H1 (cell line): Measurements from ENCODE around the gene TYK2. TPM values are rescaled to one million over a fixed set of nuclear protein-coding genes. Genes with fewer than 3 reads are reported as not detected.
"Not testable (repeated sequence)": the region's sequence is repeated elsewhere in the genome, so short reads cannot be mapped to it uniquely, and the experiment has no call there.

Experiments
- CTCF ChIA-PET: fragments of 300-600 bp; sonication (Branson Sonifier 250); formaldehyde crosslinking; loops from one replicate; lab custom pipeline; 2021; ENCODE audit not compliant: partially characterized antibody; lab: Charles Lee
- POLR2A ChIA-PET: fragments of 300-600 bp; sonication (Branson Sonifier 250); formaldehyde crosslinking; loops from one replicate; lab custom pipeline; 2021; ENCODE audit warnings: inconsistent platforms; ENCODE audit not compliant: partially characterized antibody; lab: Charles Lee
- DNase-seq, 2 experiments: peaks; one replicate each; pipeline versions ENCODE4 v3.0.0 to v3.0.0-alpha.2; 2010 to 2022; ENCODE audit warnings: low spot score in 2 of 2, low read depth in 1 of 2, mixed read lengths in 1 of 2
- FAIRE-seq: peaks from 2 replicates; lab custom pipeline; 2011; peaks lifted over from hg19 to GRCh38; lab: Jason Lieb, UNC
- H2AFZ ChIP-seq: 2 replicates; pipeline ENCODE4 v1.8.1; 2012; ENCODE audit warnings: low read length, inconsistent platforms
- H2AK5ac ChIP-seq: 2 replicates; pipeline ENCODE4 v1.6.1; 2013; ENCODE audit warnings: low read depth, low read length
- H2BK120ac ChIP-seq: replicated peaks from 2 replicates; pipeline ENCODE3; 2013; ENCODE audit warnings: low read depth, low read length, inconsistent platforms
- H2BK12ac ChIP-seq: 2 replicates; pipeline ENCODE4 v1.6.1; 2013; ENCODE audit warnings: low read depth, low read length
- H2BK15ac ChIP-seq: 2 replicates; pipeline ENCODE4 v1.6.1; 2013; ENCODE audit warnings: low read length
- H2BK20ac ChIP-seq: 2 replicates; pipeline ENCODE4 v1.6.1; 2013; ENCODE audit warnings: low read length
- H2BK5ac ChIP-seq: 2 replicates; pipeline ENCODE4 v1.6.1; 2013; ENCODE audit warnings: low read depth, low read length
- H3K14ac ChIP-seq: 2 replicates; pipeline ENCODE4 v1.6.1; 2013; ENCODE audit warnings: inconsistent platforms; ENCODE audit not compliant: insufficient read length
- H3K18ac ChIP-seq: 2 replicates; pipeline ENCODE4 v1.6.1; 2013; ENCODE audit warnings: low read length; ENCODE audit errors: extremely low read depth
- H3K23ac ChIP-seq: 2 replicates; pipeline ENCODE4 v1.6.1; 2013; ENCODE audit warnings: inconsistent platforms; ENCODE audit not compliant: insufficient read length
- H3K23me2 ChIP-seq: 2 replicates; pipeline ENCODE4 v1.6.1; 2013; ENCODE audit warnings: low read depth, low read length
- H3K27ac ChIP-seq: 2 replicates; pipeline ENCODE4 v1.6.1; 2011; ENCODE audit warnings: low read depth, low read length, inconsistent platforms
- H3K27me3 ChIP-seq, 4 experiments: replicated peaks in 1 of 4; 1 replicate in 1 of 4; 2 replicates in 3 of 4; pipeline versions ENCODE4 v1.6.1 to v1.8.1; 2011 to 2013; ENCODE audit warnings: low read length in 3 of 4, mild to moderate bottlenecking in 3 of 4, inconsistent platforms in 2 of 4, mixed read lengths in 2 of 4, moderate library complexity in 1 of 4; ENCODE audit not compliant: control insufficient read depth in 3 of 4, insufficient read depth in 3 of 4; ENCODE audit errors: extremely low read depth in 1 of 4
- H3K36me3 ChIP-seq, 4 experiments: 2 replicates each; pipeline versions ENCODE4 v1.6.1 to v1.8.1; 2011 to 2013; ENCODE audit warnings: mild to moderate bottlenecking in 4 of 4, low read length in 3 of 4, moderate library complexity in 2 of 4, control low read depth in 1 of 4, inconsistent platforms in 1 of 4; ENCODE audit not compliant: insufficient read depth in 4 of 4, control insufficient read depth in 2 of 4
- H3K4ac ChIP-seq: replicated peaks from 2 replicates; pipeline ENCODE3; 2013; ENCODE audit warnings: low read length, low read depth, mixed read lengths, inconsistent platforms; ENCODE audit not compliant: insufficient read length
- H3K4me1 ChIP-seq, 4 experiments: replicated peaks in 1 of 4; 1 replicate in 1 of 4; 2 replicates in 3 of 4; pipeline versions ENCODE4 v1.6.1 to v1.8.1; 2011 to 2013; ENCODE audit warnings: low read length in 3 of 4, inconsistent platforms in 2 of 4, mixed read lengths in 1 of 4; ENCODE audit not compliant: insufficient read depth in 4 of 4, control insufficient read depth in 3 of 4
- H3K4me2 ChIP-seq, 2 experiments: 2 replicates each; pipeline versions ENCODE4 v1.6.1 to v1.8.1; 2011 to 2013; ENCODE audit warnings: low read depth in 2 of 2, low read length in 2 of 2, control low read depth in 1 of 2, inconsistent platforms in 1 of 2, mild to moderate bottlenecking in 1 of 2; ENCODE audit not compliant: insufficient read depth in 1 of 2
- H3K4me3 ChIP-seq, 4 experiments: fragments of 200-600, 300-600 bp in 1 of 4; sonication (generic), shearing (Covaris generic), sonication (Bioruptor Twin) in 1 of 4; 2 replicates each; pipeline versions ENCODE4 v1.5.1 to v1.8.1; 2011 to 2016; ENCODE audit warnings: low read length in 4 of 4, low read depth in 3 of 4, control low read depth in 2 of 4, inconsistent platforms in 2 of 4, mild to moderate bottlenecking in 2 of 4, mixed read lengths in 1 of 4, moderate library complexity in 1 of 4; ENCODE audit not compliant: insufficient read depth in 2 of 4; ENCODE audit errors: extremely low read depth in 1 of 4
- H3K56ac ChIP-seq: replicated peaks from 2 replicates; pipeline ENCODE3; 2013; ENCODE audit warnings: low read depth, mild to moderate bottlenecking, mixed read lengths, low read length, inconsistent platforms; ENCODE audit not compliant: insufficient read length
- H3K79me1 ChIP-seq: 2 replicates; pipeline ENCODE4 v1.6.1; 2013; ENCODE audit warnings: low read depth, low read length, control low read depth
- H3K79me2 ChIP-seq, 2 experiments: 2 replicates each; pipeline versions ENCODE4 v1.6.1 to v1.8.1; 2012 to 2013; ENCODE audit warnings: low read length in 2 of 2, mild to moderate bottlenecking in 2 of 2, inconsistent platforms in 1 of 2; ENCODE audit not compliant: insufficient read depth in 2 of 2, control insufficient read depth in 1 of 2
- H3K9ac ChIP-seq, 4 experiments: replicated peaks in 1 of 4; 1 replicate in 1 of 4; 2 replicates in 3 of 4; pipeline versions ENCODE4 v1.6.1 to v1.8.1; 2011 to 2013; ENCODE audit warnings: low read depth in 3 of 4, low read length in 3 of 4, control low read depth in 2 of 4, mild to moderate bottlenecking in 2 of 4, moderate library complexity in 2 of 4, inconsistent platforms in 1 of 4; ENCODE audit errors: extremely low read depth in 1 of 4
- H3K9me3 ChIP-seq, 2 experiments: 2 replicates each; pipeline versions ENCODE4 v1.6.1 to v1.8.1; 2012 to 2013; ENCODE audit warnings: mild to moderate bottlenecking in 2 of 2, moderate library complexity in 2 of 2, control low read depth in 1 of 2, inconsistent platforms in 1 of 2, low read depth in 1 of 2, low read length in 1 of 2, mixed read lengths in 1 of 2; ENCODE audit not compliant: insufficient read depth in 2 of 2
- H4K20me1 ChIP-seq, 2 experiments: replicated peaks in 1 of 2; 2 replicates each; pipeline versions ENCODE3 to v1.8.1; 2011 to 2013; ENCODE audit warnings: inconsistent platforms in 2 of 2, low read length in 2 of 2, mild to moderate bottlenecking in 1 of 2; ENCODE audit not compliant: insufficient read depth in 2 of 2, control insufficient read depth in 1 of 2
- H4K5ac ChIP-seq: 2 replicates; pipeline ENCODE4 v1.6.1; 2013; ENCODE audit warnings: low read length, low read depth, mixed read lengths, inconsistent platforms; ENCODE audit not compliant: insufficient read length
- H4K8ac ChIP-seq: 2 replicates; pipeline ENCODE4 v1.8.0; 2013; ENCODE audit warnings: mild to moderate bottlenecking, moderate library complexity, low read length, inconsistent platforms; ENCODE audit not compliant: insufficient read depth; ENCODE audit errors: extremely low read depth
- H4K91ac ChIP-seq: replicated peaks from 2 replicates; pipeline ENCODE3; 2013; ENCODE audit warnings: low read length, mixed read lengths, inconsistent platforms; ENCODE audit not compliant: insufficient read length
- WGBS, 2 experiments: shearing (Covaris generic) in 1 of 2; methylation state at CpG; one replicate each; pipeline versions ENCODE4 v1.1.6 to v1.1.7; 2013 to 2015; ENCODE audit warnings: low lambda C conversion rate in 2 of 2, mixed read lengths in 2 of 2, inconsistent platforms in 1 of 2, low coverage in 1 of 2, missing lambda C conversion rate in 1 of 2; ENCODE audit not compliant: insufficient replicate concordance in 2 of 2, insufficient coverage in 1 of 2, insufficient read length in 1 of 2; ENCODE audit errors: extremely low coverage in 1 of 2, missing lambda C conversion rate in 1 of 2; 5-methylcytosine and 5-hydroxymethylcytosine counted together
- polyA plus RNA-seq, 7 experiments: library from polyadenylated mRNA; depleted of rRNA in 3 of 7; stranded (reverse) in 5 of 7; unstranded in 2 of 7; fragments of >200 nt in 5 of 7; fragments of 200-250 nt in 2 of 7; gene quantifications; 1 replicate in 5 of 7; 2 replicates in 1 of 7; 4 replicates in 1 of 7; pipeline versions ENCODE4 v1.2.1 to v1.2.3, GENCODE V29; 2011 to 2013; ENCODE audit warnings: missing spikeins in 2 of 7, mixed read lengths in 2 of 7
- total RNA-seq: library from RNA; stranded (reverse); fragmentation: NEBNext Ultra II Directional; extraction: Animal tissue kit (Norgen Biotek cat#: 25700); gene quantifications from 2 replicates; pipeline ENCODE4 v1.2.1, GENCODE V29; 2021

The TYK2 gene
- total and polyA plus RNA-seq, 2 of the 8 experiments (the other 6 are each of a cell fraction or from before 2014, with no cell fraction given), result 32.1 to 40.8 TPM

- POLR2A ChIA-PET, result interaction anchor here (0.7 to 2.5 kb wide), 4 partner anchors 10 to 707 kb away, joined by 3 to 7 read pairs (median 4); partner anchors contain the start of gene TYK2
- H4K20me1 ChIP-seq, FAIRE-seq, H4K8ac ChIP-seq, H3K4me1 ChIP-seq, H3K23me2 ChIP-seq, H3K4me2 ChIP-seq, H3K9me3 ChIP-seq, H3K27ac ChIP-seq, H2BK15ac ChIP-seq, DNase-seq, H3K4me3 ChIP-seq, H3K56ac ChIP-seq, H3K14ac ChIP-seq, H3K23ac ChIP-seq, H3K79me2 ChIP-seq, H2BK5ac ChIP-seq, H2AFZ ChIP-seq, H4K91ac ChIP-seq, H3K27me3 ChIP-seq, H3K4ac ChIP-seq, H2AK5ac ChIP-seq, H3K79me1 ChIP-seq, H4K5ac ChIP-seq, H3K18ac ChIP-seq, H2BK120ac ChIP-seq, H2BK12ac ChIP-seq, H3K9ac ChIP-seq, H2BK20ac ChIP-seq: not testable (repeated sequence)
- CTCF ChIA-PET, result interaction anchor here (0.6 to 1.8 kb wide), 7 partner anchors 9 to 456 kb away, joined by 3 to 6 read pairs (median 4); no protein-coding TSS in a partner anchor
- H3K36me3 ChIP-seq, result peaks cover 0 to 16% (median 9%) of the 10 kb centered on the region in 4 experiments; a peak in 6 of 8 replicates
- WGBS, 2 experiments, result 92% methylated on average over 4 of the region's 4 CpGs; no CpG with 5 or more reads in 1 of the 2 experiments
These were observed 13.3 kb downstream of the TYK2 start for GRCh38 chr19:10366950-10367512.
